GM19025 (cell line): ENCODE results near the gene TMC2.

Source experiments
- ATAC-seq: cut with Tn5 transposase; IDR thresholded peaks from one replicate; pipeline ENCODE4 v1.9.1; 2021; ENCODE audit warnings: mild to moderate bottlenecking, low read depth, moderate library complexity; ENCODE audit not compliant: unreplicated experiment

The TMC2 gene

GRCh38 chr20:2618815-2619214 lies 82.4 kb downstream of the TMC2 start:
- ATAC-seq = no peak

GRCh38 chr20:2619337-2619736 lies 83.0 kb downstream of the TMC2 start:
- ATAC-seq = no peak

- no peak for ATAC-seq
These were observed 83.7 kb downstream of the TMC2 start for GRCh38 chr20:2619961-2620595.

GRCh38 chr20:2624190-2624589 lies 87.8 kb downstream of the TMC2 start:
- ATAC-seq = no peak

- ATAC-seq = no peak
These were observed 88.7 kb downstream of the TMC2 start for GRCh38 chr20:2625062-2625461.

GRCh38 chr20:2626853-2627541 lies 90.6 kb downstream of the TMC2 start:
- no peak for ATAC-seq

GRCh38 chr20:2631228-2631627 lies 94.9 kb downstream of the TMC2 start:
- ATAC-seq = no peak

- ATAC-seq = no peak
These were observed 97.0 kb downstream of the TMC2 start for GRCh38 chr20:2633381-2633780.

- no peak for ATAC-seq
These were observed 100.9 kb downstream of the TMC2 start for GRCh38 chr20:2637246-2637645.

GRCh38 chr20:2640260-2640659 lies 103.9 kb downstream of the TMC2 start:
- ATAC-seq = no peak

- ATAC-seq = no peak
These were observed 104.5 kb downstream of the TMC2 start for GRCh38 chr20:2640899-2641298.

- ATAC-seq = no peak
These were observed 107.3 kb downstream of the TMC2 start for GRCh38 chr20:2643708-2644107.

GRCh38 chr20:2651772-2652723 lies 115.7 kb downstream of the TMC2 start, which contains the start of gene NOP56:
Gene NOP56 (plus strand): TSS chr20:2652632. CDS start chr20:2652661, 29 bp downstream.
- ATAC-seq = peak; percentile 84

GRCh38 chr20:2652724-2653555 lies 116.6 kb downstream of the TMC2 start:
- ATAC-seq = peak; percentile 40

GRCh38 chr20:2653556-2654383 lies 117.4 kb downstream of the TMC2 start:
- no peak for ATAC-seq

- no peak for ATAC-seq
These were observed 118.0 kb downstream of the TMC2 start for GRCh38 chr20:2654384-2654822.

- ATAC-seq = no peak
These were observed 118.5 kb downstream of the TMC2 start for GRCh38 chr20:2654831-2655230.

- ATAC-seq = no peak
These were observed 119.2 kb downstream of the TMC2 start for GRCh38 chr20:2655331-2656116.
